Ovary (tissue), 3 donors: Measurements from ENCODE around the gene GRIN3B.

Experiments
- EP300 ChIP-seq: sonication (generic); formaldehyde crosslinking; IDR thresholded peaks from one replicate; pipeline ENCODE4 v1.6.1; 2017; ENCODE audit warnings: antibody characterized with exemption
- POLR2A ChIP-seq: fragments of 450-650 bp; IDR thresholded peaks from one replicate; pipeline ENCODE4 v1.6.1; 2017; ENCODE audit warnings: antibody characterized with exemption, mild to moderate bottlenecking, moderate library complexity
- TF ChIP-seq, protein P1 (sequence below), 3 donors: fragments of 450-650 bp in 2 of 3; fragments of 200-600 bp in 1 of 3; IDR thresholded peaks; one replicate each; pipeline versions ENCODE4 v1.5.1 to v1.8.0; 2016 to 2022; ENCODE audit warnings: antibody characterized with exemption in 3 of 3, mild to moderate bottlenecking in 1 of 3
- donor health status: DM: no; HTN: no; CAD: no.

DNA sequence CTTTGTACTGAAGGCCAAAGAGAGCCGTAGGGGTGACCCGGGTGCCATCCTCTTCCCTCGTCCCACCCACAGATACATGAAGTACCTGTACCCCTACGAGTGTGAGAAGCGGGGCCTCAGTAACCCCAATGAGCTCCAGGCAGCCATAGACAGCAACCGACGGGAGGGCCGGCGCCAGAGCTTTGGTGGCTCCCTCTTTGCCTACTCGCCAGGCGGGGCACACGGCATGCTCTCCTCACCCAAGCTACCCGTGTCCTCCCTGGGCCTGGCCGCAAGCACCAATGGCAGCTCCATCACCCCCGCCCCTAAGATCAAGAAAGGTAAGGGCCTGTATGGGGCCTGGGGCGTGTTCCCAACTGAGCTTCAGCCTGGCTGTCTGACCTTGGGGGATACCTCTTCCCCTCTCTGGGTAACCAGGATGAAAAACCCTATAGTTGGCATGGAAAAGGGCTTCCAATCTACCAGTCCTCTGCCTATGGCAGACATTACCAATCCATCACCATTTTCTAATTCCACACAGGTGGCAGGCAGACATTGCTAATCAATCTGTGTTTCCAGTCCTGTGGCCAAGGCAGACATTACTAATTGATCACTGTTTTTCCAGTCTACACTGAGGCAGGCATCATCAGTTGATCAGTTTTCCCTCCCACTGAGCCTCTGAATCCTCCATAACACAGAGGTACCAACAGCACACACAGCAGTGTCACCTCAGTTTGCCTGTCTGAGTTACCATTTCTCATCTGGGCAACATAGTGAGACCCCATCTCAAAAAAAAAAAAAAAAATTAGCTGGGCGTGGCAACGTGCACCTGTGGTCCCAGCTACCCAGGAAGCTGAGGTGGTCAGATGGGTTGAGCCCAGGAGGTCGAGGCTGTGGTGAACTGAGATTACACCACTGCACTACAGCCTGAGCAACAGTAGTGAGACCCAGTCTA is 35.2 kb upstream of the GRIN3B start:
- TF ChIP-seq POLR2A (no peak), EP300 (no peak)
- TF ChIP-seq, protein P1, sequence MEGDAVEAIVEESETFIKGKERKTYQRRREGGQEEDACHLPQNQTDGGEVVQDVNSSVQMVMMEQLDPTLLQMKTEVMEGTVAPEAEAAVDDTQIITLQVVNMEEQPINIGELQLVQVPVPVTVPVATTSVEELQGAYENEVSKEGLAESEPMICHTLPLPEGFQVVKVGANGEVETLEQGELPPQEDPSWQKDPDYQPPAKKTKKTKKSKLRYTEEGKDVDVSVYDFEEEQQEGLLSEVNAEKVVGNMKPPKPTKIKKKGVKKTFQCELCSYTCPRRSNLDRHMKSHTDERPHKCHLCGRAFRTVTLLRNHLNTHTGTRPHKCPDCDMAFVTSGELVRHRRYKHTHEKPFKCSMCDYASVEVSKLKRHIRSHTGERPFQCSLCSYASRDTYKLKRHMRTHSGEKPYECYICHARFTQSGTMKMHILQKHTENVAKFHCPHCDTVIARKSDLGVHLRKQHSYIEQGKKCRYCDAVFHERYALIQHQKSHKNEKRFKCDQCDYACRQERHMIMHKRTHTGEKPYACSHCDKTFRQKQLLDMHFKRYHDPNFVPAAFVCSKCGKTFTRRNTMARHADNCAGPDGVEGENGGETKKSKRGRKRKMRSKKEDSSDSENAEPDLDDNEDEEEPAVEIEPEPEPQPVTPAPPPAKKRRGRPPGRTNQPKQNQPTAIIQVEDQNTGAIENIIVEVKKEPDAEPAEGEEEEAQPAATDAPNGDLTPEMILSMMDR (IDR thresholded peaks at IDR 0.05), result no peak
